ENCODE data around the gene TGFBR3L.
"Not testable (repeated sequence)": the region's sequence is repeated elsewhere in the genome, so short reads cannot be mapped to it uniquely, and the experiment has no call there.

TGFBR3L gene

GRCh38 chr19:7918615-7919421, 4.2 kb downstream of the TGFBR3L start:
- no peak for DNase-seq

- peak; percentile 94 for DNase-seq
Observed at GRCh38 chr19:7919610-7920518, 5.2 kb downstream of the TGFBR3L start, which contains the start of gene SNAPC2. Gene SNAPC2 (plus strand): TSS chr19:7920338. CDS start chr19:7920367, 29 bp downstream.

- DNase-seq: peak; percentile 100
Observed at GRCh38 chr19:7920519-7921301, 6.1 kb downstream of the TGFBR3L start.

GRCh38 chr19:7921302-7921966, 6.8 kb downstream of the TGFBR3L start:
- DNase-seq: no peak

- no peak for DNase-seq
Observed at GRCh38 chr19:7921967-7922835, 7.6 kb downstream of the TGFBR3L start.

- DNase-seq: no peak
Observed at GRCh38 chr19:7922836-7923195, 8.2 kb downstream of the TGFBR3L start.

GRCh38 chr19:7923295-7924191, 8.9 kb downstream of the TGFBR3L start:
- DNase-seq: no peak

- no peak for DNase-seq
Observed at GRCh38 chr19:7924241-7924640, 9.6 kb downstream of the TGFBR3L start.

GRCh38 chr19:7924651-7925170, 10.1 kb downstream of the TGFBR3L start:
- DNase-seq: no peak

GRCh38 chr19:7925171-7925851, 10.7 kb downstream of the TGFBR3L start:
- peak; percentile 70 for DNase-seq

GRCh38 chr19:7926021-7926726, 11.5 kb downstream of the TGFBR3L start, which contains the start of gene CTXN1:
Gene CTXN1 (minus strand): TSS chr19:7926135. CDS start chr19:7925538, 597 bp downstream.
- peak; percentile 45 for DNase-seq

GRCh38 chr19:7926727-7927604, 12.3 kb downstream of the TGFBR3L start:
- no peak for DNase-seq

GRCh38 chr19:7927605-7928333, 13.1 kb downstream of the TGFBR3L start:
- no peak for DNase-seq

- DNase-seq: no peak
Observed at GRCh38 chr19:7928334-7928706, 13.7 kb downstream of the TGFBR3L start.

- peak; percentile 42 for DNase-seq
Observed at GRCh38 chr19:7928741-7929701, 14.4 kb downstream of the TGFBR3L start.

GRCh38 chr19:7930030-7930429, 15.4 kb downstream of the TGFBR3L start:
- DNase-seq: not testable (repeated sequence)

Data from NCI-H1436 (cell line).